ENCODE data around the gene RAB7B.

RAB7B gene

DNA sequence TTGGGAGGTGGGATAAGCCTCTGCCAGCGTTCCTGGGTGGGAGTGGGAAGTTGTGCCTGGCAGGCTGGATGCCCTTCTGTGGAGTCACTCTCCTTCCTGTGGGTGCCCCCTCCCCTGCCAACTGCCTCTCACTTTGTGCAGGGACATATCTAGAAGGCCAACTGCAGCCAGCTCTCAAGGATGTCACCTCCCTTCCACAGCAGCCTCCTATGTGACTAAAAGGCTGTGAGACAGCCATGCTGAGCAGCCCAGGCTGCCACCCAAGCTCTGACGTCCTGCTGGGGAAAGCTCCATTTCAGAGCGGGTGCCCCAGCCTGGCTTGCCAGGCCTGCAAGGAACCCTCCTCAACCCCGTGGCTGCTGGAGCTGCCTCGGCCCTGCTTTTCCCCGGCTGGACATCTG is 40.4 kb downstream of the RAB7B start:
- no peak overlapping the region for H3K4me3 ChIP-seq (ENCODE audit: low read depth, low read length)
- DNase-seq (ENCODE audit: low read depth) = no peak
- TF ChIP-seq, protein P1, sequence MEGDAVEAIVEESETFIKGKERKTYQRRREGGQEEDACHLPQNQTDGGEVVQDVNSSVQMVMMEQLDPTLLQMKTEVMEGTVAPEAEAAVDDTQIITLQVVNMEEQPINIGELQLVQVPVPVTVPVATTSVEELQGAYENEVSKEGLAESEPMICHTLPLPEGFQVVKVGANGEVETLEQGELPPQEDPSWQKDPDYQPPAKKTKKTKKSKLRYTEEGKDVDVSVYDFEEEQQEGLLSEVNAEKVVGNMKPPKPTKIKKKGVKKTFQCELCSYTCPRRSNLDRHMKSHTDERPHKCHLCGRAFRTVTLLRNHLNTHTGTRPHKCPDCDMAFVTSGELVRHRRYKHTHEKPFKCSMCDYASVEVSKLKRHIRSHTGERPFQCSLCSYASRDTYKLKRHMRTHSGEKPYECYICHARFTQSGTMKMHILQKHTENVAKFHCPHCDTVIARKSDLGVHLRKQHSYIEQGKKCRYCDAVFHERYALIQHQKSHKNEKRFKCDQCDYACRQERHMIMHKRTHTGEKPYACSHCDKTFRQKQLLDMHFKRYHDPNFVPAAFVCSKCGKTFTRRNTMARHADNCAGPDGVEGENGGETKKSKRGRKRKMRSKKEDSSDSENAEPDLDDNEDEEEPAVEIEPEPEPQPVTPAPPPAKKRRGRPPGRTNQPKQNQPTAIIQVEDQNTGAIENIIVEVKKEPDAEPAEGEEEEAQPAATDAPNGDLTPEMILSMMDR (IDR thresholded peaks at IDR 0.05; ENCODE audit: low read depth, low read length, missing control alignments) = no peak

GRCh38 chr1:205961991-205962820 is 41.0 kb downstream of the RAB7B start:
- H3K4me3 ChIP-seq (ENCODE audit: low read depth, low read length) = no peak overlapping the region
- TF ChIP-seq, protein P1 (IDR thresholded peaks at IDR 0.05; ENCODE audit: low read depth, low read length, missing control alignments) = no peak
- DNase-seq (ENCODE audit: low read depth) = no peak

- TF ChIP-seq, protein P1 (IDR thresholded peaks at IDR 0.05; ENCODE audit: low read depth, low read length, missing control alignments) = no peak
- DNase-seq (ENCODE audit: low read depth) = no peak
- no peak overlapping the region for H3K4me3 ChIP-seq (ENCODE audit: low read depth, low read length)
Observed at GRCh38 chr1:205961405-205961804, 41.8 kb downstream of the RAB7B start.

GRCh38 chr1:205959789-205960188 is 43.4 kb downstream of the RAB7B start:
- TF ChIP-seq, protein P1 (IDR thresholded peaks at IDR 0.05; ENCODE audit: low read depth, low read length, missing control alignments) = no peak
- DNase-seq (ENCODE audit: low read depth) = no peak
- H3K4me3 ChIP-seq (ENCODE audit: low read depth, low read length) = no peak overlapping the region

DNA sequence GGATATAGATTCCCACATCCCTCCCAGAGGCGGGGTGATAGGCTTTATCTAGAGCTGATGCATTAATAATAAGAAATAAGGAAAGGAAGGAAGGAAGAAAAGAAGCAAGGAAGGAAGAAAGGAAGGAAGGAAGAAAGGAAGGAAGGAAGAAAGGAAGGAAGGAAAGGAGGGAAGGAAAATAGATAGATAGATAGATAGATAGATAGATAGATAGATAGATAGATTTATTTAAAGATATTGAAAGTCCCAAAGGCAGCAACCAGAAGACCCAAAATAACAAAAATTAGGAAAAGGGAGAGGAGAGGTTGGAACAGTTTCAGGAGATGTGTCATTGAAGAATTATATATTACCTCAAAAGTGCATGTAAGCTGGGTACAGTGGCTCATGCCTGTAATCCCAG is 47.7 kb downstream of the RAB7B start:
- no peak overlapping the region for H3K4me3 ChIP-seq (ENCODE audit: low read depth, low read length)
- DNase-seq (ENCODE audit: low read depth) = no peak
- TF ChIP-seq, protein P1 (IDR thresholded peaks at IDR 0.05; ENCODE audit: low read depth, low read length, missing control alignments) = no peak

- no peak overlapping the region for H3K4me3 ChIP-seq (ENCODE audit: low read depth, low read length)
- DNase-seq (ENCODE audit: low read depth) = no peak
- TF ChIP-seq, protein P1 (IDR thresholded peaks at IDR 0.05; ENCODE audit: low read depth, low read length, missing control alignments) = no peak
Observed at GRCh38 chr1:205954819-205955404, 48.3 kb downstream of the RAB7B start.

Measured in GM12864 (cell line).